Upper lobe of right lung (tissue), 1 donor: ENCODE data around the gene ZMAT5. TPM values are rescaled to one million over a fixed set of nuclear protein-coding genes. Genes with fewer than 3 reads are reported as not detected.
A peak's percentile ranks its signal among the peaks of the same experiment; 100 is the strongest.

Experiments used
- ATAC-seq: fragments of 200-7000 bp; cut with Tn5 transposase; one replicate; pipeline ENCODE4 v1.9.1; 2020; ENCODE audit warnings: mild to moderate bottlenecking, moderate library complexity
- DNase-seq: peaks from one replicate; pipeline ENCODE4 v3.0.0-alpha.2; 2020
- H3K27ac ChIP-seq: fragments of 200-600 bp; one replicate; pipeline ENCODE4 v1.8.0; 2022
- H3K27me3 ChIP-seq: fragments of 200-600 bp; one replicate; pipeline ENCODE4 v1.8.0; 2022; ENCODE audit warnings: mild to moderate bottlenecking
- H3K36me3 ChIP-seq: fragments of 200-600 bp; one replicate; pipeline ENCODE4 v1.8.0; 2022
- H3K4me1 ChIP-seq: fragments of 200-600 bp; one replicate; pipeline ENCODE4 v1.8.0; 2022
- H3K4me3 ChIP-seq: fragments of 200-600 bp; one replicate; pipeline ENCODE4 v1.8.0; 2022; ENCODE audit warnings: mild to moderate bottlenecking
- H3K9me3 ChIP-seq: fragments of 200-600 bp; one replicate; pipeline ENCODE4 v1.8.0; 2022
- intact Hi-C: fragments of 100-400 bp; cut with DNase I; formaldehyde crosslinking; loops from one replicate; pipeline ENCODE4 v1.11.0; 2022
- total RNA-seq: library from RNA; stranded (reverse); fragmentation: NEBNext Ultra II Directional; extraction: Animal tissue kit (Norgen Biotek cat#: 25700); gene quantifications from one replicate; pipeline ENCODE4 v1.2.1, GENCODE V29; 2021
- TF ChIP-seq, protein P1 (sequence below): fragments of 200-600 bp; IDR thresholded peaks from one replicate; pipeline ENCODE4 v1.8.0; 2022; ENCODE audit warnings: antibody characterized with exemption
- donor health status: DM: no; HTN: yes; CAD: no; lungs with severe emphysema.

Gene ZMAT5
- total RNA-seq, 1 donor from 2014 or later: 16.8 TPM

DNA sequence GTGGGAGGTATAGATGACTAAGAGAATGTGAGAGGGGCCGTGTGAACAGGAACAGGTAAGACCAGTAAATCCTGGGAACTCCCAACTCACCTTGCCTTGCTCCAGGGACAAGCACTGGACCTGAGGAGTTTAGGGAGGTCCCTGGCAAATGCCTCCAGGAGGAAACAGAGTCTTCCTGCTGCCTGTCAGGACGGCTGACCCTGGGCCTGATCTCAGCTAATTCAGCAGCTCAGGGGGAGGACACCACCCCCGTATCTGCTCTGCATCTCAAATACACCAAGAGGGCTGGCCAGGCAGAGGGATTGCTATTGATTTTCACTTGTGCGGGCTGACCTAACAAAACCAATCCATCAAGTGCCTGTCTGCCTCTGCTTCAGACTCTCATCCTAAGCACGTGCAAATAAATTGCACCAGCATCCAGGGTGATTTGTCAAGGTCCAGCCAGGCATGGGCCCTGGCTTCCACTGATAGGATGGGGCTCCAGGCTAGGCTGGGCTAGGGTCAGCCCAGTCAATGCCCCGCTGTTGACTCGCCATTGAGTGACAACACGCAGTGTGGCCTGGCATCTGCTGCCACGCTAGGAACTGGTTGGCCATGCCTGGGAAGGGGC is 20.7 kb upstream of the ZMAT5 start:
- TF ChIP-seq, protein P1, sequence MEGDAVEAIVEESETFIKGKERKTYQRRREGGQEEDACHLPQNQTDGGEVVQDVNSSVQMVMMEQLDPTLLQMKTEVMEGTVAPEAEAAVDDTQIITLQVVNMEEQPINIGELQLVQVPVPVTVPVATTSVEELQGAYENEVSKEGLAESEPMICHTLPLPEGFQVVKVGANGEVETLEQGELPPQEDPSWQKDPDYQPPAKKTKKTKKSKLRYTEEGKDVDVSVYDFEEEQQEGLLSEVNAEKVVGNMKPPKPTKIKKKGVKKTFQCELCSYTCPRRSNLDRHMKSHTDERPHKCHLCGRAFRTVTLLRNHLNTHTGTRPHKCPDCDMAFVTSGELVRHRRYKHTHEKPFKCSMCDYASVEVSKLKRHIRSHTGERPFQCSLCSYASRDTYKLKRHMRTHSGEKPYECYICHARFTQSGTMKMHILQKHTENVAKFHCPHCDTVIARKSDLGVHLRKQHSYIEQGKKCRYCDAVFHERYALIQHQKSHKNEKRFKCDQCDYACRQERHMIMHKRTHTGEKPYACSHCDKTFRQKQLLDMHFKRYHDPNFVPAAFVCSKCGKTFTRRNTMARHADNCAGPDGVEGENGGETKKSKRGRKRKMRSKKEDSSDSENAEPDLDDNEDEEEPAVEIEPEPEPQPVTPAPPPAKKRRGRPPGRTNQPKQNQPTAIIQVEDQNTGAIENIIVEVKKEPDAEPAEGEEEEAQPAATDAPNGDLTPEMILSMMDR: no peak
- Histone ChIP-seq H3K27ac (no peak overlapping the region), H3K4me1 (peaks cover 16% of the 10 kb centered on the region), H3K36me3 (peaks cover 49% of the 10 kb centered on the region), H3K27me3 (no peaks in the 10 kb centered on the region), H3K4me3 (no peak overlapping the region), H3K9me3 (no peaks in the 10 kb centered on the region)
- no peak for DNase-seq
- intact Hi-C loops: no loop called here
- no peak for ATAC-seq

DNA sequence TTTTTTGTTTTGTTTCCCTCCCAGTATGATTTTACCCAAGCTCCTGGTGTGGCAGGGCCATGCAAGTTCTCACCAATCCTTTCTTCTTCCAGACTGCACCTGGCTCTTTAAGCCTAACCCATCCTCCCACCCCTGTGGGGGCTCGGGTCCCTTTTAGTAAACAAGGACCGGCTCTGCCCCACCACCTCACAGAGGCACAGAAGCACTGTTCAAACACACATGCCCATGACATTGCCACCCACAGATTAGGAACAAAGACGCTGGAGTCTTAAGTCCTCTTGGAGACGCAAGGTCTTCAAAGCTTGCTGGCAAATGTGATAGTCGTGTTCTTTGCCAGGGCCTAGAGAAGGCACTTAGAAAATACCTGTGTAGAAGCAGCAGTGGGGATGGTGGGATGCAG is 19.2 kb upstream of the ZMAT5 start:
- H3K27me3 ChIP-seq: no peaks in the 10 kb centered on the region
- H3K9me3 ChIP-seq: no peaks in the 10 kb centered on the region
- no peak overlapping the region for H3K27ac ChIP-seq
- peaks cover 36% of the 10 kb centered on the region for H3K36me3 ChIP-seq
- no peak overlapping the region for H3K4me3 ChIP-seq
- ATAC-seq (no peak), DNase-seq (no peak)
- peaks cover 24% of the 10 kb centered on the region for H3K4me1 ChIP-seq
- intact Hi-C loops: no loop called here
- TF ChIP-seq, protein P1: no peak

DNA sequence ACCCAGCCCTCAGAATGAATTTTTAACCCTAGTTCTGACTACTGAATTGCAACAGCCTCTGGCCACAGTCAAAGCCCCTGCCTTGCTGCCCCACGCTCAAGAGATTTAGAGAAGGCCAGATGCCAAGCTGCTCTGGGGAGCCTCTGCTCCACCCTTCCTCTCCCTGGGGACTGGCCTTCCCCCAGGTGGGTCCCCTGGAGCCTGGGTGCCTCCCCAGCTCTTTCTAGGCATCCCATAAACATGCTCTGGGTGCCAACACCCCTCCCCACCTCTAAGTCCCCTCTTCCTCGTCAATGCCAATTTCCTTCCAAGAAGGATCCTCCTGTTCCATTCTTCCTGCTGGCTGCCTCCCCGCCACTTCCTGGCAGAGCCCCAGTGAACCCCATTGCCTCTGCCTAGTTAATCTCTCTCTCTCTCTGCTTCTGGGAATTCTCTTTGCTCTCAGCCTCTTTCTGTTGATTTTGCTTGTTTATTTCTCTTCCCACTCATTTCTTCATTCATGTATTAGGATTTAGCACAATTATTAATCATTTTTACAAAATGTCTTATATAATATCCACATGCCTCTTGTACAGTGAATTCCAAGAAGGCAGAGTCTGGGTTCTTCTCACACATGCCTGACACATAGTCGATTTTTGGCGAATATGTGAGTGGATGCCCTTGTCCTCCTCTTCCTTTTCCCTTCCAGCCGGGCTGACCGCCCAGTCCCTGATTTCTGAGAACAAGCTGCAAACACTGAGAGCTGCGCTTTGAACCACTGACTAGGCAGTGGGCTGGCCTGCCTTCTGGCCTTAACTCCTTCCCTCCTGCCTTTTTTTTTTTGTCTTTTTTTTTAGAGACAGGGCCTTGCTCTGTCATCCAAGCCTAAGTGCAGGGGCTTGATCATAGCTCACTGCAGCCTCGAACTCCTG is 17.9 kb upstream of the ZMAT5 start:
- intact Hi-C loops: no loop called here
- no peaks in the 10 kb centered on the region for H3K27me3 ChIP-seq
- peak overlapping the region; percentile 59 for H3K27ac ChIP-seq
- H3K36me3 ChIP-seq: peaks cover 23% of the 10 kb centered on the region
- TF ChIP-seq, protein P1: no peak
- peaks cover 24% of the 10 kb centered on the region for H3K4me1 ChIP-seq
- no peak overlapping the region for H3K4me3 ChIP-seq
- ATAC-seq: peak; percentile 16
- DNase-seq: no peak
- no peaks in the 10 kb centered on the region for H3K9me3 ChIP-seq

DNA sequence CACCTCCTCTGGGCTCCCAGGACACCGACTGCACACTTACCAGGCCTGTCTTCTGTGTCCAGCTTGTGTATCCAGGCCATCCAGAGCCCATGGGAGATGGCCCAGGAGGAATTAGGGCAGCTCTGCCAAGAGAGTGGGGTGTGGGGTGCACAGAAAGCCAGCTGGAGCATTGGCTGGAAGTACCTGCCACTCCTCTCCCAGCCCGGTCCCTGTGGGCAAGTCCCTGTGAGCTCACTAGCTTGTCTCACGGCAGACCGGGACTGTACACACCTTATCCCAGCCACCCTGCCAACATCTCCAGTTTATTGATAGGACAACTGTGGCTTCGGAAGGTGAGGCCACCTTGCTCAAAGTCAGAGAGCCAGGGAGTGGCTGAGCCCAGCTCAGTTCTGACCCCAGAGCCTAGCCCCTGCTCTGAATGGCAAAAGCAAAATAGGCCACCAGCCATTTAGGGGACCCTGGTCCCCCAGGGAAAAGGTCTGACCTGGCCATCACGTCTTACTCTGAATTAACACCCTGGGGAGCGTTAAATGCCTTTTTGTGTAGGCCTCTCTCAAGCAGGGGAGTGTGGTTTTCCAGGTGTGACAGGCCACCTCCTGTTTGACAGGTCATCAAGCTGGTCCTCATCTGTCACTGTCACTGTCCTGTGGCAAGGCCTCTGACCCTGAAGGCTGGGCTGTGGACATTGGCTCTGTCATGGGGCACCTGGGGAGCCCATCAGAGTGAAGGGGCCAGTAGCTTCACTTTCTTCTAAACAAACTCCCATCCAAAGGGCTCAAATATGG is 15.4 kb upstream of the ZMAT5 start:
- H3K36me3 ChIP-seq: no peaks in the 10 kb centered on the region
- DNase-seq (peak; percentile 66), ATAC-seq (peak; percentile 83)
- intact Hi-C loops: no loop called here
- peaks cover 29% of the 10 kb centered on the region for H3K4me1 ChIP-seq
- H3K27me3 ChIP-seq: no peaks in the 10 kb centered on the region
- TF ChIP-seq, protein P1: no peak
- H3K4me3 ChIP-seq: no peak overlapping the region
- H3K27ac ChIP-seq: no peak overlapping the region
- no peaks in the 10 kb centered on the region for H3K9me3 ChIP-seq

DNA sequence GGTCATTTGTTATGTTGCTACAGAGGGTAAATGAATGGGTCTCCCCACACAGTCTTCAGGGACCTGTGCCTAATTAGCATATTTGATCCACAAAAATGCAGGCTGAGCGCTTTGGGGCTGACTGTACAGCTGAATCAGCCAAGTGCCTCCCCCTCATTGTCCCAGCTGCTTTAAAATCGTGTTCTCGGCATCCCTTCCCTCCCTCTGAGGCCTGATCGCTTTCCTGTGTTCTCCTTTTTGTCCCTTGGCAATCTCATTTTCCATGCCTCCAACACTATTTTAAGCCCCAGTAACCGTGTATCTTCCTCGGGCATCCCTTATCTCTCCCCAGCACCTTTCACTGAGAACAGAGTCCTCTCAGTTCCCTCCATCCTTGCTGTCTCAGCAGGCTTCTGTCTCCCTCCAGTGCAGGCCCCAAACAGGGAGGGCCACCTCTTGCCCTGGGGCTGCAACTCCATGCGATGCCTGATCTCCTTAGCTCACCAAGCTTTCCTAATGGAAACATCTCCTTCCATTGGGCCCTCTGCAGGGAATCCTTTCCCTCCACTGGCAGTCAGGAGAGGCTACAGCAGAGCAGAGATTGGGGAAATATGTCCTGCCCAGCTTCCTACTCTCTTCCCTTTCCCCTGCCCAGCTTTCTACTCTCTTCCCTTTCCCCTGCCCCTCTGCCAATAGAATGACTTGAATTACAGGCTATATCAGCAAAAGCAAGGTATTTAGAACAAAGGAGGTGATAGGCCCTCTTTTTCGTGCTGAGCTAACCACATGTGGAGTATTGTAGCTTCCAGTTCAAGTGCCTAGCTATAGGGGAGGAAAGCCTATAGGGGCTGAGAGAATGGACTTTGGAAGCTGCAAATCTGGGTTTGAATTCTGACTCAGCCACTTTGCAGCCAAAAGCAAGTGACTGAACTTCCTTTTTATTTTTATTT is 14.2 kb upstream of the ZMAT5 start:
- Histone ChIP-seq H3K27me3 (no peaks in the 10 kb centered on the region), H3K27ac (peak overlapping the region; percentile 30), H3K4me3 (no peak overlapping the region), H3K4me1 (peaks cover 29% of the 10 kb centered on the region), H3K9me3 (no peaks in the 10 kb centered on the region), H3K36me3 (no peaks in the 10 kb centered on the region)
- TF ChIP-seq, protein P1: no peak
- ATAC-seq (no peak), DNase-seq (no peak)
- intact Hi-C loops: no loop called here
